GM19372 (cell line): ENCODE measurements around the gene HEPN1.
A peak's percentile ranks its signal among the peaks of the same experiment; 100 is the strongest.

Experiments
- ATAC-seq: cut with Tn5 transposase; IDR thresholded peaks from one replicate; pipeline ENCODE4 v1.9.1; 2021; ENCODE audit warnings: mild to moderate bottlenecking, low read depth, moderate library complexity; ENCODE audit not compliant: unreplicated experiment

Gene HEPN1

GRCh38 chr11:124918950-124919349 is at the start of gene HEPN1:
Gene HEPN1 (plus strand): TSS chr11:124919250.
- ATAC-seq = no peak

- ATAC-seq = no peak
Measured at GRCh38 chr11:124869331-124869730, 49.7 kb upstream of the HEPN1 start.

- no peak for ATAC-seq
Measured at GRCh38 chr11:124869856-124870387, 49.1 kb upstream of the HEPN1 start.

GRCh38 chr11:124870430-124870829 is 48.6 kb upstream of the HEPN1 start:
- ATAC-seq = no peak

GRCh38 chr11:124872280-124872679 is 46.8 kb upstream of the HEPN1 start:
- ATAC-seq = no peak

- ATAC-seq = no peak
Measured at GRCh38 chr11:124872741-124873140, 46.3 kb upstream of the HEPN1 start.

GRCh38 chr11:124873951-124874350 is 45.1 kb upstream of the HEPN1 start:
- ATAC-seq = no peak

- no peak for ATAC-seq
Measured at GRCh38 chr11:124874571-124875255, 44.3 kb upstream of the HEPN1 start.

- no peak for ATAC-seq
Measured at GRCh38 chr11:124875401-124875800, 43.6 kb upstream of the HEPN1 start.

GRCh38 chr11:124875943-124876817 is 42.9 kb upstream of the HEPN1 start:
- ATAC-seq = peak; percentile 91

- ATAC-seq = no peak
Measured at GRCh38 chr11:124876818-124877630, 42.0 kb upstream of the HEPN1 start.

- ATAC-seq = no peak
Measured at GRCh38 chr11:124877631-124877909, 41.5 kb upstream of the HEPN1 start.

GRCh38 chr11:124877910-124878758 is 40.9 kb upstream of the HEPN1 start:
- no peak for ATAC-seq

GRCh38 chr11:124878759-124879492 is 40.1 kb upstream of the HEPN1 start:
- ATAC-seq = no peak

GRCh38 chr11:124879493-124880289 is 39.4 kb upstream of the HEPN1 start:
- no peak for ATAC-seq

- no peak for ATAC-seq
Measured at GRCh38 chr11:124880290-124880611, 38.8 kb upstream of the HEPN1 start.

GRCh38 chr11:124880958-124881357 is 38.1 kb upstream of the HEPN1 start:
- ATAC-seq = no peak

- no peak for ATAC-seq
Measured at GRCh38 chr11:124882339-124883071, 36.5 kb upstream of the HEPN1 start.
